ENCODE data around the gene ATN1. TPM values are rescaled to one million over a fixed set of nuclear protein-coding genes. Genes with fewer than 3 reads are reported as not detected.

The ATN1 gene
- total RNA-seq, 1 experiment from 2014 or later = 126 TPM

GRCh38 chr12:6925239-6925539 lies 2.6 kb upstream of the ATN1 start:
- Histone ChIP-seq H3K4me3 (ENCODE audit: low read depth, low read length) (no peak overlapping the region), H3K36me3 (ENCODE audit: control insufficient read depth, insufficient read depth, low read length) (no peaks in the 10 kb centered on the region), H3K4me1 (peaks cover 37% of the 10 kb centered on the region), H3K27me3 (replicated peaks; ENCODE audit: control insufficient read depth, insufficient read depth, low read length) (no peaks in the 10 kb centered on the region), H3K9me3 (no peaks in the 10 kb centered on the region)
- no peaks in the 10 kb centered on the region for H3K9me3 Mint-ChIP-seq (ENCODE audit: unreplicated experiment)
- no TSS peak for BruUV-seq (replicated peaks)
- TF ChIP-seq CTCF (IDR thresholded peaks at IDR 0.05; ENCODE audit: insufficient read depth in 1 of 2, low read depth in 1 of 2, low read length in 1 of 2, severe bottlenecking in 1 of 2, unreplicated experiment in 1 of 2) = no peak
- intact Hi-C loops (cut with micrococcal nuclease; ENCODE audit: unreplicated experiment) = loop anchor here (2.0 kb wide), 1 partner anchor 56 kb away; no protein-coding TSS in a partner anchor
- no peak for DNase-seq
- H3K4me1 Mint-ChIP-seq (ENCODE audit: low read depth, unreplicated experiment) = peaks cover 50% of the 10 kb centered on the region
- POLR2A ChIA-PET = interaction anchor here (0.5 to 2.9 kb wide), 5 partner anchors 12 to 437 kb away, joined by 3 to 22 read pairs (median 8); partner anchors contain the start of genes C12orf57 and RNU7-1
- CTCF ChIA-PET = interaction anchor here (0.6 to 5.7 kb wide), 14 partner anchors 12 to 188 kb away, joined by 3 to 56 read pairs (median 4); partner anchors contain the start of genes C12orf57, GPR162 and RNU7-1
- H3K27me3 Mint-ChIP-seq (ENCODE audit: insufficient read depth, unreplicated experiment) = no peaks in the 10 kb centered on the region
- peak overlapping the region; percentile 20 for H3K27ac Mint-ChIP-seq (ENCODE audit: unreplicated experiment)
- H3K4me3 Mint-ChIP-seq (ENCODE audit: unreplicated experiment) = peak overlapping the region; percentile 71
- H3K36me3 Mint-ChIP-seq (ENCODE audit: insufficient read depth, unreplicated experiment) = peaks cover 13% of the 10 kb centered on the region

- H3K9me3 Mint-ChIP-seq (ENCODE audit: unreplicated experiment) = no peaks in the 10 kb centered on the region
- peak overlapping the region; percentile 71 for H3K4me3 Mint-ChIP-seq (ENCODE audit: unreplicated experiment)
- CTCF ChIA-PET = interaction anchor here (0.6 to 5.7 kb wide), 14 partner anchors 13 to 202 kb away, joined by 3 to 56 read pairs (median 4); partner anchors contain the start of genes C12orf57, COPS7A, GPR162 and RNU7-1
- H3K27me3 Mint-ChIP-seq (ENCODE audit: insufficient read depth, unreplicated experiment) = no peaks in the 10 kb centered on the region
- TF ChIP-seq CTCF (IDR thresholded peaks at IDR 0.05; ENCODE audit: insufficient read depth in 1 of 2, low read depth in 1 of 2, low read length in 1 of 2, severe bottlenecking in 1 of 2, unreplicated experiment in 1 of 2) = no peak
- intact Hi-C loops (cut with micrococcal nuclease; ENCODE audit: unreplicated experiment) = loop anchor here (2.0 kb wide), 1 partner anchor 57 kb away; no protein-coding TSS in a partner anchor
- BruUV-seq (replicated peaks) = no TSS peak
- peak in 1 of 2 experiments; percentile 45 for DNase-seq
- Histone ChIP-seq H3K4me1 (peaks cover 40% of the 10 kb centered on the region), H3K36me3 (ENCODE audit: control insufficient read depth, insufficient read depth, low read length) (no peaks in the 10 kb centered on the region), H3K27me3 (replicated peaks; ENCODE audit: control insufficient read depth, insufficient read depth, low read length) (no peaks in the 10 kb centered on the region), H3K9me3 (no peaks in the 10 kb centered on the region), H3K4me3 (ENCODE audit: low read depth, low read length) (no peak overlapping the region)
- H3K27ac Mint-ChIP-seq (ENCODE audit: unreplicated experiment) = no peak overlapping the region
- H3K36me3 Mint-ChIP-seq (ENCODE audit: insufficient read depth, unreplicated experiment) = peaks cover 13% of the 10 kb centered on the region
- POLR2A ChIA-PET = interaction anchor here (0.5 to 2.9 kb wide), 6 partner anchors 12 to 437 kb away, joined by 3 to 22 read pairs (median 7); partner anchors contain the start of genes C12orf57 and RNU7-1
- peaks cover 55% of the 10 kb centered on the region for H3K4me1 Mint-ChIP-seq (ENCODE audit: low read depth, unreplicated experiment)
These were observed 2.0 kb upstream of the ATN1 start for GRCh38 chr12:6925540-6926279.

- no peaks in the 10 kb centered on the region for H3K27me3 ChIP-seq (replicated peaks; ENCODE audit: control insufficient read depth, insufficient read depth, low read length)
- no peak for TF ChIP-seq CTCF (IDR thresholded peaks at IDR 0.05; ENCODE audit: insufficient read depth in 1 of 2, low read depth in 1 of 2, low read length in 1 of 2, severe bottlenecking in 1 of 2, unreplicated experiment in 1 of 2)
- Mint-ChIP-seq H3K27me3 (ENCODE audit: insufficient read depth, unreplicated experiment) (no peaks in the 10 kb centered on the region), H3K4me3 (ENCODE audit: unreplicated experiment) (peak overlapping the region; percentile 85), H3K4me1 (ENCODE audit: low read depth, unreplicated experiment) (peaks cover 66% of the 10 kb centered on the region), H3K9me3 (ENCODE audit: unreplicated experiment) (no peaks in the 10 kb centered on the region), H3K27ac (ENCODE audit: unreplicated experiment) (peak overlapping the region; percentile 76), H3K36me3 (ENCODE audit: insufficient read depth, unreplicated experiment) (peaks cover 27% of the 10 kb centered on the region)
- peak overlapping the region; percentile 91 for H3K4me3 ChIP-seq (ENCODE audit: low read depth, low read length)
- peaks cover 43% of the 10 kb centered on the region for H3K4me1 ChIP-seq
- intact Hi-C loops (cut with micrococcal nuclease; ENCODE audit: unreplicated experiment) = no loop called here
- BruUV-seq (replicated peaks) = no TSS peak
- ChIA-PET POLR2A (interaction anchor here (2.0 kb wide), 3 partner anchors 10 to 18 kb away, joined by 5 to 18 read pairs (median 14); partner anchors contain the start of gene C12orf57), CTCF (interaction anchor here (0.6 to 5.7 kb wide), 4 partner anchors 10 to 168 kb away, joined by 4 to 56 read pairs (median 5); no protein-coding TSS in a partner anchor)
- peak in 1 of 2 experiments; percentile 51 for DNase-seq
- H3K9me3 ChIP-seq = no peaks in the 10 kb centered on the region
- peaks cover 2% of the 10 kb centered on the region; the same call in 1 of the 2 replicates for H3K36me3 ChIP-seq (ENCODE audit: control insufficient read depth, insufficient read depth, low read length)
These were observed 403 bp downstream of the ATN1 start for GRCh38 chr12:6928022-6928702.
